ENCODE data around the gene NTHL1. TPM values are rescaled to one million over a fixed set of nuclear protein-coding genes. Genes with fewer than 3 reads are reported as not detected.
A peak's percentile ranks its signal among the peaks of the same experiment; 100 is the strongest.

The NTHL1 gene
- total RNA-seq, 4 donors from 2014 or later: 18.8 to 58.4 (median 27.6) TPM

GRCh38 chr16:2058872-2059271 lies 11.2 kb upstream of the NTHL1 start:
- H3K36me3 ChIP-seq: no peaks in the 10 kb centered on the region
- H3K9me3 ChIP-seq: no peaks in the 10 kb centered on the region
- TF ChIP-seq POLR2A (IDR thresholded peaks at IDR 0.05): no peak
- TF ChIP-seq, protein P1, sequence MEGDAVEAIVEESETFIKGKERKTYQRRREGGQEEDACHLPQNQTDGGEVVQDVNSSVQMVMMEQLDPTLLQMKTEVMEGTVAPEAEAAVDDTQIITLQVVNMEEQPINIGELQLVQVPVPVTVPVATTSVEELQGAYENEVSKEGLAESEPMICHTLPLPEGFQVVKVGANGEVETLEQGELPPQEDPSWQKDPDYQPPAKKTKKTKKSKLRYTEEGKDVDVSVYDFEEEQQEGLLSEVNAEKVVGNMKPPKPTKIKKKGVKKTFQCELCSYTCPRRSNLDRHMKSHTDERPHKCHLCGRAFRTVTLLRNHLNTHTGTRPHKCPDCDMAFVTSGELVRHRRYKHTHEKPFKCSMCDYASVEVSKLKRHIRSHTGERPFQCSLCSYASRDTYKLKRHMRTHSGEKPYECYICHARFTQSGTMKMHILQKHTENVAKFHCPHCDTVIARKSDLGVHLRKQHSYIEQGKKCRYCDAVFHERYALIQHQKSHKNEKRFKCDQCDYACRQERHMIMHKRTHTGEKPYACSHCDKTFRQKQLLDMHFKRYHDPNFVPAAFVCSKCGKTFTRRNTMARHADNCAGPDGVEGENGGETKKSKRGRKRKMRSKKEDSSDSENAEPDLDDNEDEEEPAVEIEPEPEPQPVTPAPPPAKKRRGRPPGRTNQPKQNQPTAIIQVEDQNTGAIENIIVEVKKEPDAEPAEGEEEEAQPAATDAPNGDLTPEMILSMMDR (IDR thresholded peaks at IDR 0.05): no peak
- no peaks in the 10 kb centered on the region for H3K27me3 ChIP-seq
- no peak overlapping the region for H3K4me3 ChIP-seq
- H3K27ac ChIP-seq: no peak overlapping the region
- intact Hi-C loops (cut with DNase I; ENCODE audit: low total_unique reads): no loop called here
- no peak for DNase-seq
- no peaks in the 10 kb centered on the region for H3K4me1 ChIP-seq

GRCh38 chr16:2058420-2058819 lies 10.8 kb upstream of the NTHL1 start:
- Histone ChIP-seq H3K27me3 (no peaks in the 10 kb centered on the region), H3K27ac (no peak overlapping the region), H3K36me3 (no peaks in the 10 kb centered on the region), H3K4me3 (no peak overlapping the region), H3K4me1 (no peaks in the 10 kb centered on the region), H3K9me3 (no peaks in the 10 kb centered on the region)
- intact Hi-C loops (cut with DNase I; ENCODE audit: low total_unique reads): no loop called here
- no peak for TF ChIP-seq POLR2A (IDR thresholded peaks at IDR 0.05)
- TF ChIP-seq, protein P1 (IDR thresholded peaks at IDR 0.05): no peak
- DNase-seq: no peak

GRCh38 chr16:2057438-2057837 lies 9.8 kb upstream of the NTHL1 start:
- Histone ChIP-seq H3K9me3 (no peaks in the 10 kb centered on the region), H3K4me1 (no peaks in the 10 kb centered on the region), H3K27me3 (no peaks in the 10 kb centered on the region), H3K27ac (no peak overlapping the region), H3K36me3 (no peaks in the 10 kb centered on the region), H3K4me3 (no peak overlapping the region)
- TF ChIP-seq POLR2A (IDR thresholded peaks at IDR 0.05): no peak
- TF ChIP-seq, protein P1 (IDR thresholded peaks at IDR 0.05): no peak
- intact Hi-C loops (cut with DNase I; ENCODE audit: low total_unique reads): no loop called here
- DNase-seq: no peak

DNA sequence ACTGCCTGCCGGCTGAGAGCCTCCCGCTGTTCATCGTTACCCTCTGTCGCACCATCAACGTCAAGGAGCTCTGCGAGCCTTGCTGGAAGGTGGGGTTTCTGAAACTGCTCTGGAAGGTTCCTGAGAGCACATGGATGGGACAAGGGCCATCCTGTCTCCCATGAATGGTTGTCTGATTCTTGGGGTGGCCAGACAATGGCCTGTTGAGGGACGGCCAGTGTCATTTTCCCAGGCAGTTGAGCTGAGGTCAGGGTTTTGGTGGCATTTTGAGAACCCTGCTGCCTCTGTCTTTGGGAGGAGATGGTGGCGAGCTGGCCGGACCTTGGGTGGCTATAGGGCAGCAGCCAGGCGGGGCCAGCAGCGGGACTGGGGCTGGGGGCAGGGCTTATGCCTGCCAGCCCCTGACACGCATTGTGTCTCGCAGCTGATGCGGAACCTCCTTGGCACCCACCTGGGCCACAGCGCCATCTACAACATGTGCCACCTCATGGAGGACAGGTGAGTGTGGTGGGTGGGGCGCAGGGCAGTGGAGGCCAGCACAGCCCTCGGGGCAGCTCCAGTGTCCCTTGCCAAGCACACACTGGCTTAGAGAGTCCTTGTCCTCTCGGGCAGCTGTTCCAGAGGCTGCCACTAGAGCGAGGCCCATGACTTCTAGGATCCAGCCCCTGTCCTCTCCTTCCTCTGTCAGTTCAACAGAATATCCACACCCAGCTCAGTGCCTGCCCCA lies 9.2 kb upstream of the NTHL1 start:
- no peak for DNase-seq
- Histone ChIP-seq H3K9me3 (no peaks in the 10 kb centered on the region), H3K27me3 (no peaks in the 10 kb centered on the region), H3K4me1 (no peaks in the 10 kb centered on the region), H3K36me3 (no peaks in the 10 kb centered on the region), H3K27ac (no peak overlapping the region), H3K4me3 (no peak overlapping the region)
- TF ChIP-seq, protein P1 (IDR thresholded peaks at IDR 0.05): no peak
- no peak for TF ChIP-seq POLR2A (IDR thresholded peaks at IDR 0.05)
- intact Hi-C loops (cut with DNase I; ENCODE audit: low total_unique reads): no loop called here

DNA sequence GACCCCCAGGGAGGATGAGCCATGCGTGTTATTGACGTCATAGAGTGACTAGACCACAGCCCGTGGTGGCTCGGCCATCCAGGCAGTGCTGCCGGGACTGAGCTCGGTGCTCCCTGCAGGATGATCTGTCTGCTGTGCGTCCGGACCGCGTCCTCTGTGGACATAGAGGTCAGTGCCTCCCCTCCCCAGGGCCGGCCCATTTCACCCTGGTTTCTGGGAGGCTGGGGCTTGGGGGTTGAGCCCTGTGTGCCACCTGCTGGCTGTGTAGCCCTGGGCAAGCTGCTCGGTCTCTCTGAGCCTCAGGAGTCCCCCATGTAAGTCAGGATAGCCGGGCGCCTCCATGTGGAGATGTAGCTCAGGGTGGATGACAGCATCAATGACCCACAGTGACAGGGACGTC lies 8.4 kb upstream of the NTHL1 start:
- no peak for DNase-seq
- Histone ChIP-seq H3K4me1 (no peaks in the 10 kb centered on the region), H3K9me3 (no peaks in the 10 kb centered on the region), H3K36me3 (no peaks in the 10 kb centered on the region), H3K27me3 (no peaks in the 10 kb centered on the region), H3K27ac (no peak overlapping the region), H3K4me3 (no peak overlapping the region)
- no peak for TF ChIP-seq POLR2A (IDR thresholded peaks at IDR 0.05)
- TF ChIP-seq, protein P1 (IDR thresholded peaks at IDR 0.05): peak in 2 of 4 experiments; percentile 24 to 28
- intact Hi-C loops (cut with DNase I; ENCODE audit: low total_unique reads): no loop called here
